IMR-90 (cell line): Measurements from ENCODE around the gene AFAP1L1. TPM values are rescaled to one million over a fixed set of nuclear protein-coding genes. Genes with fewer than 3 reads are reported as not detected.

Source experiments
- ATAC-seq: fragments of 200-7000 bp; cut with Tn5 transposase; 2 replicates; pipeline ENCODE4 v1.9.1; 2020; ENCODE audit warnings: low read depth, mild to moderate bottlenecking, moderate library complexity
- BruUV-seq: library from RNA; stranded (reverse); fragments of 400-500 nt; replicated peaks from 2 replicates; lab custom pipeline; 2021; lab: Mats Ljungman, UMichigan
- CTCF ChIA-PET: fragments of 300-600 bp; formaldehyde crosslinking; extraction: SDS; loops from one replicate; lab custom pipeline; 2021; ENCODE audit warnings: antibody characterized with exemption; lab: Yijun Ruan, JAX
- POLR2A ChIA-PET: fragments of 300-600 bp; sonication (Branson Sonifier 250); formaldehyde crosslinking; loops from one replicate; lab custom pipeline; 2022; ENCODE audit warnings: antibody characterized with exemption; ENCODE audit not compliant: unreplicated experiment; lab: Charles Lee
- DNase-seq: peaks from one replicate; pipeline ENCODE4 v3.0.0; 2013
- H2AFZ ChIP-seq: replicated peaks from 2 replicates; pipeline ENCODE3; 2013; ENCODE audit warnings: low read length, mild to moderate bottlenecking; ENCODE audit not compliant: poor library complexity
- H2AK5ac ChIP-seq: 2 replicates; pipeline ENCODE4 v1.6.1; 2013; ENCODE audit warnings: low read depth, low read length, inconsistent platforms
- H2AK9ac ChIP-seq: replicated peaks from 2 replicates; pipeline ENCODE3; 2013; ENCODE audit warnings: mild to moderate bottlenecking, low read depth, low read length, moderate library complexity; ENCODE audit not compliant: poor library complexity
- H2BK120ac ChIP-seq: 2 replicates; pipeline ENCODE4 v1.6.1; 2013; ENCODE audit warnings: low read depth, low read length, inconsistent platforms
- H2BK15ac ChIP-seq: 3 replicates; pipeline ENCODE4 v1.6.1; 2013; ENCODE audit warnings: low read depth, low read length, inconsistent platforms
- H2BK20ac ChIP-seq: 2 replicates; pipeline ENCODE4 v1.6.1; 2013; ENCODE audit warnings: low read depth, mild to moderate bottlenecking, inconsistent platforms, low read length, moderate library complexity
- H2BK5ac ChIP-seq: 2 replicates; pipeline ENCODE4 v1.6.1; 2013; ENCODE audit warnings: mild to moderate bottlenecking, low read depth, low read length, inconsistent platforms; ENCODE audit not compliant: poor library complexity, severe bottlenecking
- H3K14ac ChIP-seq: replicated peaks from 2 replicates; pipeline ENCODE4 v1.6.1; 2013; ENCODE audit warnings: low read depth, low read length, inconsistent platforms
- H3K18ac ChIP-seq: 2 replicates; pipeline ENCODE4 v1.6.1; 2013; ENCODE audit warnings: low read depth, low read length, control low read depth
- H3K23ac ChIP-seq: 2 replicates; pipeline ENCODE4 v1.6.1; 2013; ENCODE audit warnings: low read depth, low read length, inconsistent platforms
- H3K27ac ChIP-seq: 2 replicates; pipeline ENCODE4 v1.5.1; 2013; ENCODE audit warnings: mild to moderate bottlenecking, control low read depth, low read length; ENCODE audit not compliant: insufficient read depth
- H3K27me3 ChIP-seq: 2 replicates; pipeline ENCODE4 v1.6.1; 2013; ENCODE audit warnings: low read length; ENCODE audit not compliant: control insufficient read depth, insufficient read depth
- H3K36me3 ChIP-seq: 2 replicates; pipeline ENCODE4 v1.6.1; 2013; ENCODE audit warnings: low read length, mixed read lengths; ENCODE audit not compliant: control insufficient read depth, insufficient read depth
- H3K4ac ChIP-seq: 2 replicates; pipeline ENCODE4 v1.6.1; 2013; ENCODE audit warnings: low read depth, low read length, inconsistent platforms
- H3K4me1 ChIP-seq: 2 replicates; pipeline ENCODE4 v1.6.1; 2013; ENCODE audit warnings: low read length, mixed read lengths; ENCODE audit not compliant: control insufficient read depth, insufficient read depth
- H3K4me2 ChIP-seq: 2 replicates; pipeline ENCODE4 v1.6.1; 2013; ENCODE audit warnings: low read depth, mild to moderate bottlenecking, control low read depth, low read length, moderate library complexity
- H3K4me3 ChIP-seq: 2 replicates; pipeline ENCODE4 v1.5.1; 2013; ENCODE audit warnings: low read depth, mild to moderate bottlenecking, control low read depth, low read length, moderate library complexity; ENCODE audit not compliant: insufficient read depth
- H3K56ac ChIP-seq: 2 replicates; pipeline ENCODE4 v1.6.1; 2013; ENCODE audit warnings: low read length, inconsistent platforms; ENCODE audit not compliant: insufficient read depth; ENCODE audit errors: extremely low read depth
- H3K79me1 ChIP-seq, 2 experiments: 2 replicates each; pipeline ENCODE4 v1.6.1; 2013; ENCODE audit warnings: low read length in 2 of 2, inconsistent platforms in 1 of 2, low read depth in 1 of 2
- H3K9ac ChIP-seq: 2 replicates; pipeline ENCODE4 v1.6.1; 2013; ENCODE audit warnings: low read depth, low read length, control low read depth
- H3K9me1 ChIP-seq: 2 replicates; pipeline ENCODE4 v1.6.1; 2013; ENCODE audit warnings: low read length, inconsistent platforms; ENCODE audit not compliant: insufficient read depth
- H3K9me3 ChIP-seq: 2 replicates; pipeline ENCODE4 v1.6.1; 2013; ENCODE audit warnings: low read length; ENCODE audit not compliant: control insufficient read depth, insufficient read depth
- H4K20me1 ChIP-seq: 2 replicates; pipeline ENCODE4 v1.6.1; 2013; ENCODE audit warnings: low read length, inconsistent platforms; ENCODE audit not compliant: insufficient read depth
- H4K5ac ChIP-seq: 2 replicates; pipeline ENCODE4 v1.6.1; 2013; ENCODE audit warnings: mild to moderate bottlenecking, low read depth, low read length, control low read depth
- H4K8ac ChIP-seq, 2 experiments: 2 replicates each; pipeline ENCODE4 v1.6.1; 2013; ENCODE audit warnings: low read depth in 2 of 2, low read length in 2 of 2, control low read depth in 1 of 2, inconsistent platforms in 1 of 2
- H4K91ac ChIP-seq: 2 replicates; pipeline ENCODE4 v1.6.1; 2013; ENCODE audit warnings: low read depth, low read length, inconsistent platforms; ENCODE audit not compliant: insufficient read depth
- BHLHE40 ChIP-seq: fragments of 150-350 bp; IDR thresholded peaks from 2 replicates; pipeline ENCODE4 v1.6.1; 2016; ENCODE audit warnings: mild to moderate bottlenecking, low read depth, low read length
- CEBPB ChIP-seq: IDR thresholded peaks from 2 replicates; pipeline ENCODE4 v1.6.1; 2012; ENCODE audit warnings: low read depth, low read length, improper control_type of control experiment
- CTCF ChIP-seq: conservative IDR thresholded peaks from 2 replicates; pipeline ENCODE4 v1.5.1; 2012; ENCODE audit warnings: mild to moderate bottlenecking, low read depth, low read length, improper control_type of control experiment
- FOS ChIP-seq: fragments of 150-350 bp; IDR thresholded peaks from 2 replicates; pipeline ENCODE4 v1.6.1; 2016; ENCODE audit warnings: low read depth, low read length
- NFE2L2 ChIP-seq: fragments of 150-350 bp; IDR thresholded peaks from 2 replicates; pipeline ENCODE4 v1.6.1; 2016; ENCODE audit warnings: low read depth, mild to moderate bottlenecking, low read length
- RCOR1 ChIP-seq: IDR thresholded peaks from 2 replicates; pipeline ENCODE4 v1.6.1; 2012; ENCODE audit warnings: mild to moderate bottlenecking, low read length, improper control_type of control experiment; ENCODE audit not compliant: insufficient replicate concordance
- RFX5 ChIP-seq: IDR thresholded peaks from 2 replicates; pipeline ENCODE4 v1.8.0; 2012; ENCODE audit warnings: low read depth, mild to moderate bottlenecking, low read length, moderate library complexity
- WGBS, 2 experiments: methylation state at CpG; one replicate each; pipeline versions ENCODE4 v1.1.5 to v1.1.7; 2013; ENCODE audit warnings: missing lambda C conversion rate in 2 of 2; ENCODE audit not compliant: insufficient read length in 1 of 2; ENCODE audit errors: extremely low coverage in 2 of 2; 5-methylcytosine and 5-hydroxymethylcytosine counted together
- dilution Hi-C: fragments of 300-500 bp; cut with HindIII; formaldehyde crosslinking; loops from one replicate; pipeline ENCODE4 v1.14.3; 2018; ENCODE audit warnings: low sequenced_read_pairs; ENCODE audit not compliant: unreplicated experiment
- in situ Hi-C: fragments of 300-500 bp; cut with MboI; formaldehyde crosslinking; loops from 3 replicates; pipeline ENCODE4 v1.14.3; 2019; ENCODE audit warnings: low sequenced_read_pairs, inconsistent platforms, mixed read lengths
- intact Hi-C: fragments of 100-400 bp; cut with micrococcal nuclease; formaldehyde crosslinking; loops from 2 replicates; pipeline ENCODE4 v1.10.0; 2022
- polyA plus RNA-seq, 3 experiments: library from polyadenylated mRNA; depleted of rRNA; stranded (reverse); fragments of >200 nt; gene quantifications; 2 replicates each; pipeline ENCODE4 v1.2.3, GENCODE V29; 2012; ENCODE audit warnings: low replicate concordance in 1 of 3
- total RNA-seq: library from RNA; depleted of rRNA; stranded (reverse); fragments of >200 nt; gene quantifications from 2 replicates; pipeline ENCODE4 v1.2.3, GENCODE V29; 2012
- TF ChIP-seq, protein P1 (sequence below): fragments of 150-350 bp; IDR thresholded peaks from 2 replicates; pipeline ENCODE4 v1.6.1; 2016; ENCODE audit warnings: low read depth, mild to moderate bottlenecking, low read length, moderate library complexity, borderline replicate concordance

AFAP1L1 gene
- total and polyA plus RNA-seq, 2 of the 4 experiments (the other 2 are of a cell fraction): 3.3 to 5.7 TPM

- intact Hi-C loops (no loop called here), dilution Hi-C loops (no loop called here), in situ Hi-C loops (no loop called here)
- Histone ChIP-seq H4K8ac (no peak overlapping the region), H3K4ac (no peak overlapping the region), H4K5ac (no peak overlapping the region), H3K4me2 (no peak overlapping the region), H3K9ac (no peak overlapping the region), H2BK15ac (no peak overlapping the region), H2AFZ (no peak overlapping the region), H2BK5ac (no peak overlapping the region), H2AK5ac (no peak overlapping the region), H3K56ac (no peak overlapping the region), H3K18ac (no peak overlapping the region), H3K4me1 (no peaks in the 10 kb centered on the region), H4K20me1 (no peaks in the 10 kb centered on the region), H3K36me3 (no peaks in the 10 kb centered on the region), H3K27ac (no peak overlapping the region), H2BK120ac (no peak overlapping the region), H3K23ac (no peak overlapping the region), H2AK9ac (no peak overlapping the region), H3K4me3 (no peak overlapping the region), H3K9me3 (no peaks in the 10 kb centered on the region), H3K9me1 (0 out of 2 replicates have a peak, but pooled peaks cover 18% of the 10 kb centered on the region), H3K14ac (no peak overlapping the region), H3K27me3 (no peaks in the 10 kb centered on the region), H3K79me1 (no peaks in the 10 kb centered on the region), H2BK20ac (no peak overlapping the region), H4K91ac (no peak overlapping the region)
- DNase-seq: no peak
- no CpG with 5 or more reads among the region's 6 CpGs for WGBS, 2 experiments
- TF ChIP-seq NFE2L2: no peak
- TF ChIP-seq FOS: no peak
- no peak for TF ChIP-seq CTCF
- no peak for TF ChIP-seq RCOR1
- TF ChIP-seq BHLHE40: no peak
- TF ChIP-seq RFX5: no peak
- TF ChIP-seq, protein P1, sequence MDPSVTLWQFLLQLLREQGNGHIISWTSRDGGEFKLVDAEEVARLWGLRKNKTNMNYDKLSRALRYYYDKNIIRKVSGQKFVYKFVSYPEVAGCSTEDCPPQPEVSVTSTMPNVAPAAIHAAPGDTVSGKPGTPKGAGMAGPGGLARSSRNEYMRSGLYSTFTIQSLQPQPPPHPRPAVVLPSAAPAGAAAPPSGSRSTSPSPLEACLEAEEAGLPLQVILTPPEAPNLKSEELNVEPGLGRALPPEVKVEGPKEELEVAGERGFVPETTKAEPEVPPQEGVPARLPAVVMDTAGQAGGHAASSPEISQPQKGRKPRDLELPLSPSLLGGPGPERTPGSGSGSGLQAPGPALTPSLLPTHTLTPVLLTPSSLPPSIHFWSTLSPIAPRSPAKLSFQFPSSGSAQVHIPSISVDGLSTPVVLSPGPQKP: no peak
- no peak for TF ChIP-seq CEBPB
- no peak for ATAC-seq
- no TSS peak for BruUV-seq
- ChIA-PET POLR2A (no interaction called here), CTCF (interaction anchor here (1.4 kb wide), 1 partner anchor 62 kb away, joined by 4 read pairs; no protein-coding TSS in a partner anchor)
These were observed 37.7 kb downstream of the AFAP1L1 start for GRCh38 chr5:149309354-149309753.
